NCI-H526 treated with DMSO at 0.1 percent for 48 hours (cell line): Measurements from ENCODE around the gene NF2.
"Not testable (repeated sequence)": the region's sequence is repeated elsewhere in the genome, so short reads cannot be mapped to it uniquely, and the experiment has no call there.

Experiments used
- DNase-seq: peaks from one replicate; lab custom pipeline; 2025; lab: John Stamatoyannopoulos, UW

NF2 gene

DNA sequence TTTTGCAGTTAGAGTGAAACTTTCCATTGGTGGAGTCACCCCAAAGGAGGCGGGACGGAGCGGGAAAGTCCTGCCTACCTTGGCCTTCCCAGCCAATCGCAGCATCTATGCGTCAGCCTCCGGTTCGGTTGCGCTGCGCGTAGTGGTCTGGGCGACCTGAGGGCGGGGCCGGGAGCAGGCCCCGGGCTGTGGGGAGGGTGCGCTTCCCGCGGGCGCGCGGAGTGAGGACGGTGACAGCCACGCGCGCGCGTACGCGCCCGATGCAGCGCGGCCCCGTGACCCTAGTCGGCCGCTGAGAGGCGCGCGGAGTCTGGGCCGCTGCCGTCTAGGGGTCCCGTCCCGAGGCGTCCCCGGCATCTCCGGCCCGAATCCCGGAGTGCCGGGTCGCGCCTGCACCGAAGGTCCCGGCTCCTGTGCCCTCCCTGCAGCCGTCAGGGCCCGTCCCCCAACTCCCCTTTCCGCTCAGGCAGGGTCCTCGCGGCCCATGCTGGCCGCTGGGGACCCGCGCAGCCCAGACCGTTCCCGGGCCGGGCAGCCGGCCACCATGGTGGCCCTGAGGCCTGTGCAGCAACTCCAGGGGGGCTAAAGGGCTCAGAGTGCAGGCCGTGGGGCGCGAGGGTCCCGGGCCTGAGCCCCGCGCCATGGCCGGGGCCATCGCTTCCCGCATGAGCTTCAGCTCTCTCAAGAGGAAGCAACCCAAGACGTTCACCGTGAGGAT is at the start of gene NF2:
TSS of gene NF2 (plus strand) at position 276 of the 718 bp plus-strand sequence. CDS start at position 642, 366 bp downstream.
- DNase-seq: peak; percentile 89

DNA sequence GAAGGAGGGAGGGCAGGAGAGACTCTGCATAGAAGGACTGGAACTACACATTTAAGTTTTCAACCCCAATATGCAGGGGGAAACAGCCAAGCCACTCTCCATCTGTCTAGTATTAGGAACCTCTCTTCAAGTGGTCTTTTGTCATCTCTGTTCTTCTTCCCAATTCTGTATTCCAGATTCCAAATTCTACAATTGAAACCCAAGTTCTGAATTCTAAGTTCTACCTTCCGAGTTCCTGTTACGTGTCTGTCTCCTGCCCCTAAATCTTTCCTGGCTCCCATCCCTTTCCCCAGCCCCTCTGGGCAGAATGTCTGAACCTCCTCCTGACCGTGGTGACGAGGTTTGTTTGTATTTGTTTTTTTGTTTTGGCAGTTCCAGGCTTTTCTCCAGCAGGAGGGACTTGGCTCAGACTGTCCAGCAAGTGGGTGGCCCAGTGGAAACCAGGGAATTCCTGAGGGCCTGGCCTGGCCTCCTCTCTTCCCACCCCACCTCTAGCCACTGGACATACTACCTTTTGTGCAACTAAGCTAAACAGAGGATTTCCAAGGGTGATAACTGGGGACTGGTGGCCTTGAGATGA is 48.3 kb upstream of the NF2 start:
- no peak for DNase-seq

- no peak for DNase-seq
These were observed 44.4 kb upstream of the NF2 start for GRCh38 chr22:29559030-29559429.

DNA sequence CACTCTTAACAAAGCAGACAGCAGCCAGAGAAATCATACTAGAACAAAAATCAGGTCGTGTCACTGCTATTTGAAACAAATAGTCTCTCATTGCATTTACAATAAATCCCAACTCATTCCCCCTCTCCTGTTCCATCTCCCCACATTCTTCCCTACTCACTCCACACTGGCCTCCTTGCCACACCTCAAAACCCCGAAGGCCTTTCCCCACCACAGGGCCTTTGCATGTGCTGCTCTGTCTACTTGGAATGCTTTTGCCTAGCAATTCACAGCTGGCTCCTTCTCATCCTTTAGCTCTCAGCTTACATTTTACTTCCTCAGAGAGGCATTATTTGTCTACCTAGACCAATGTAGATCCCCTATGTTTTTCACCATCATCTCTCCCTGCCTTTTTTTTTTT is 43.6 kb upstream of the NF2 start:
- no peak for DNase-seq

- DNase-seq: no peak
These were observed 39.6 kb upstream of the NF2 start for GRCh38 chr22:29563652-29564460.

- not testable (repeated sequence) for DNase-seq
These were observed 36.9 kb upstream of the NF2 start for GRCh38 chr22:29566513-29566912.

DNA sequence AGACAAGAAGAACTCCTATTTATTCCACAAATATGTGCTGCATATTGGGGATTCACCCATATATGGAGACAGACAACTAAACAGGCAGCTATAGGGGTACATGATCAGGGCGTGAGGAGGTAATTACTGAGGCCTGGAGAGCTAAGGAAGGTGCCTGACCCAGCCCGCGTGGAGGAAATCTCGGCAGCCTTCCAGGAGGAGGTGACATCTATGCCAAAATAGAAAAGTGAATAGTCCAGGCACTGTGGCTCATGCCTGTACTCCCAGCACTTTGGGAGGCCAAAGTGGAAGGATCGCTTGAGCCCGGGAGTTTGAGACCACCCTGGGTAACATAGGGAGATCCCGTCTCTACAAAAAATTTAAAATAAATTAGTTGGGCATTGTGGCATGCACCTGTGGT is 36.1 kb upstream of the NF2 start:
- no peak for DNase-seq

DNA sequence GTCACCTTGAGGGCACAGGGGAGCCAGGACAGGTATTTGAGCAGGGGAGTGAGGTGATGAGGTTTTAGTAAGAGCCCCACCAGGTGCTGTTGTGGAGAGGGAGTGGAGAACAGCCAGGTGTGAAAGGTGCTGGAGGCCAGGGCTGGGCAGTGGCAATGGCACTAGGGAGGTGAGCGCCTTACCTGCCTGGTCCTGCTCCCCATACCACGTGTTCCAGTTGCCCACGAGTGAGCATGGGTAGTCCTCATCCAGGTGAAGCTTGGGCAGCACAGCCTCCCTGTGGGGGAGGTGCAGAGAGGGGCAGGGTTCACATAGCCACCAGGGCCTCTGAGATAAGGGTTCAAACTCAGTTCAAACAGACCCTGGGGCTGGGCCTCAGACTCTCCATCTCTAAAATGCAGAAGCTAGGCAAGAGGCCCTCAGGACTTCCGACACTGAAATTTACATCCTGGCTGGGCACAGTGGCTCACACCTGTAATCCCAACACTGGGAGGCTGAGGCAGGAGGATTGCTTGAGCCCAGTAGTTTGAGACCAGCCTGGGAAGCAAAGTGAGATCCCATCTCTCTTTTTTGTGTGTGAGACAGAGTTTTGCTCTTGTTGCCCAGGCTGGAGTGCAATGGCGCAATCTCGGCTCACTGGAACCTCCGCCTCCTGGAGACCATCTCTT is 34.3 kb upstream of the NF2 start:
- no peak for DNase-seq

GRCh38 chr22:29570456-29570855 is 33.0 kb upstream of the NF2 start:
- no peak for DNase-seq

- DNase-seq: no peak
These were observed 32.4 kb upstream of the NF2 start for GRCh38 chr22:29570912-29571549.

DNA sequence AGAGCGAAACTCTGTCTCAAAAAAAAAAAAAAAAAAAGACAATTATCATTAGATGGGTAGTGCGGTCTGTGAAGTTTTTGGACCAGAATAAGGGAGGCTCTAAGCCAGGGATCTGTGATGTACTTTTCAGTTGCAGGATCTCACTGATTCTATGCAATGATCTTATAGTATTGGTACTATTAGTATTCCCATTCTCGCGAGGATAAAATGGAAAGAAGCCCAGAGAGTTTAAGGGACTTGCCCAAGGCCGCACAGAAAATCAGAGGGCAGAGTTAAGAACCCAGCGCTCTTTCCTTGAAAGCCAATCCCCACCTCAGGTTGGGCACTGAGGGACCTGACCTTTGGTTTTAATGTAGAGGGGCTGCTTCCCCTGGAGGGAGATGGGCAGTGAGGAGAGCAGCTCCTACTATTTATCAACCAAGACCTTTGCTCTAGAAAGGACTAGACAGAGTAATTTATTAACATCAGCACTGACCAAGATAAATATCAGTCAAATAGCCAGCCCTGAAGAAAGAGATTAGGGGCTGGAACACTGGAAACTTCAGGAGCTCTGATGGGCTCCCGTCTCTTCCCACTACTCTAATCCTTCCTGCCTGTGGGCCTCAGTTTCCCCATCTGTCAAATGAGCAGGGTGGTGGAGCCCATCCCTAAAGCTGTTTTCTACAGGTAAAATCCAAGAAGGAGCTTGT is 28.5 kb upstream of the NF2 start:
- DNase-seq: no peak

DNA sequence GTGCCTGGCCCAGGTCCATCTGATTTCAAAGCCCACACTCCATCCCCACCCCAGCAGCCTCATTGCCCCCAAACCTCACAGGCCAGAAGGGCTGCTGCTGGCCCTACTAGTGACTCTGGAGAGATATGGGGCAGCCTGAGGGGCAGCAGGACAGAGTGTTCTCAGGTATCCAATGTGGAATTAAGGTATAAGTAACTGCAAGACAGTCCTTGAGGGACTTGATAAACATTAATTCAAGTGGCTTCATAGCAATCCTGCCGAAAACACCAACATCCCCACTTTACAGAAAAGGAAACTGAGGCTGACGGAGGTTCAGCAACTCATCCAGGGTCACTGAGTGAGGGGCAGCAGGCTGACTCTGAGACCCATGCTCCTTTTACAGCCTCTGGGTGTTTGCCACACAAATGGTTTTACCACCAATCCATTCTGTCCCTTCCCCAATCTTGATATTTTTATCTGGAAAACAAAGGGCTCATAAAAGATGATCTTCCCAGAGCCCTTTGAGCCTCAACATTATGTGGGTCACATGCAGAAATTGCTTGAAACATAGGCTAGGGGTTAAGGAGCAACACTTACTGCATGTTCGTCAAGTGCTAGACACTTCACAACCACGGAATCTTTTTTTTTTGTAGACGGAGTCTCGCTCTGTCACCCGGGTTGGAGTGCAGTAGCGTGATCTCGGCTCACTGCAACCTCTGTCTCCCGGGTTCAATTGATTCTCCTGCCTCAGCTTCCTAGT is 24.8 kb upstream of the NF2 start:
- no peak for DNase-seq

GRCh38 chr22:29580200-29580810 is 23.1 kb upstream of the NF2 start:
- no peak for DNase-seq

DNA sequence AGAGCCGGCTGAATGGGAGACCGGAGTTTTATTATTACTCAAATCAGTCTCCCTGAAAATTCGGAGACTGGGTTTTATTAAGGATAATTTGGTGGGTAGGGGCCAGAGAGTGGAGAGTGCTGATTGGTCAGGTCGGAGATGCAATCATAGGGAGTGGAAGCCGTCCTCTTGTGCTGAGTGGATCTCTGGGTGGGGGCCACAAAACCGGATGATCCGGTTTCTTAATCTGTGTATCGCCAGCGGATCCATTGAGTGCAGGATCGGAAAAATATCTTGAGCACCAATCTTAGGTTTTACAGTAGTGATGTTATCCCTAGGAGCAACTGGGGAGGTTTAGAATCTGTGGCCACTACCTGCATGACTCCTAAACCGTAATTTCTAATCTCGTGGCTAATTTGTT is 21.6 kb upstream of the NF2 start:
- peak; percentile 30 for DNase-seq

- no peak for DNase-seq
These were observed 18.5 kb upstream of the NF2 start for GRCh38 chr22:29584975-29585374.

GRCh38 chr22:29586193-29586705 is 17.2 kb upstream of the NF2 start:
- not testable (repeated sequence) for DNase-seq

GRCh38 chr22:29587938-29588699 is 15.3 kb upstream of the NF2 start:
- no peak for DNase-seq

DNA sequence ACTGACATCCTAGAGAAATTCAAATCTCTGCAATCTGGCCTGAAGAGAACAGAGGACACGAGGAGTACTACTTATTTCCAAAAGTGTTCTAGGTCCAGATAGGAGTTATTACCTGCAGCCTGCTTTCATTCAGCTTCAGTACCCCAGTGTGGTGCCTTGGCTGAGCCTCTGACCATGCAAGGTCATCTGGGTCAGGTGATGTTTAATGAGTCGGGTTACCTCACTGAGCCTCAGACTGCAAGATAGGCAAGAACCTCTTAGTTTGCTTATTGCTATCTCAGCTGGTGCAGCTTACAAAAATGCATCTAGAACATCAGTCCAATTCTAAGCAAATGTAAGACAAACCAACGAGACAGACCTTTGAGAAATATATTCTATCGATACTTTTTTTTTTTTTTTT is 9.5 kb upstream of the NF2 start:
- DNase-seq: no peak

DNA sequence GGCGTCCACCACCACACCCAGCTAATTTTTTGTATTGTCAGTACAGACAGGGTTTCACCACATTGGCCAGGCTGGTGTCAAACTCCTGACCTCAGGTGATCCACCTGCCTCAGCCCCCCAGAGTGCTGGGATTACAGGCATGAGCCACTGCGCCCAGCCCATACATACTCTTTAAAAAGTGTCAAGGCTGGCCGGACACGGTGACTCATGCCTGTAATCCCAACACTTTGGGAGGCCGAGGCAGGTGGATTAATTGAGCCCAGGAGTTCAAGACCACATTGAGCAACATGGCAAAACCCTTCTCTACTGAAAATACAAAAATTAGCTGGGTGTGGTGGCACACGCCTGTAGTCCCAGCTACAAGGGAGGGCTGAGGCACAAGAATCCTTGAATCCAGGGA is 9.0 kb upstream of the NF2 start:
- DNase-seq: not testable (repeated sequence)
